Endodermal cell (in vitro differentiated cells): ENCODE results near the gene DGKH. TPM values are rescaled to one million over a fixed set of nuclear protein-coding genes. Genes with fewer than 3 reads are reported as not detected.
"Not testable (repeated sequence)": the region's sequence is repeated elsewhere in the genome, so short reads cannot be mapped to it uniquely, and the experiment has no call there.

ENCODE experiments used
- DNase-seq: peaks from one replicate; pipeline ENCODE4 v3.0.0-alpha.2; 2017
- H3K27ac ChIP-seq: 2 replicates; pipeline ENCODE4 v1.5.1; 2013; ENCODE audit warnings: mild to moderate bottlenecking, low read depth, low read length, moderate library complexity
- H3K27me3 ChIP-seq: 2 replicates; pipeline ENCODE4 v1.6.1; 2013; ENCODE audit warnings: mild to moderate bottlenecking, low read length, moderate library complexity; ENCODE audit not compliant: insufficient read depth, control insufficient read depth, poor library complexity, severe bottlenecking
- H3K36me3 ChIP-seq: 2 replicates; pipeline ENCODE4 v1.7.0; 2013; ENCODE audit warnings: mild to moderate bottlenecking, low read length, moderate library complexity; ENCODE audit not compliant: control insufficient read depth, insufficient read depth
- H3K4me1 ChIP-seq: one replicate; pipeline ENCODE4 v1.7.0; 2013; ENCODE audit warnings: low read length; ENCODE audit not compliant: control insufficient read depth, insufficient read depth
- H3K4me3 ChIP-seq: 2 replicates; pipeline ENCODE4 v1.5.1; 2013; ENCODE audit warnings: mild to moderate bottlenecking, low read length, moderate library complexity
- H3K9ac ChIP-seq: 2 replicates; pipeline ENCODE4 v1.6.1; 2013; ENCODE audit warnings: mild to moderate bottlenecking, low read length, moderate library complexity; ENCODE audit not compliant: poor library complexity, severe bottlenecking; ENCODE audit errors: extremely low read depth
- H3K9me3 ChIP-seq: 2 replicates; pipeline ENCODE4 v1.6.1; 2013; ENCODE audit warnings: mild to moderate bottlenecking, low read length, moderate library complexity; ENCODE audit not compliant: control insufficient read depth
- H3K27ac Mint-ChIP-seq: 2 replicates; pipeline ENCODE4 v1.8.0; 2020; ENCODE audit warnings: mixed read lengths
- H3K27me3 Mint-ChIP-seq: 2 replicates; pipeline ENCODE4 v1.8.0; 2021; ENCODE audit warnings: mild to moderate bottlenecking, mixed read lengths; ENCODE audit not compliant: insufficient read depth
- H3K36me3 Mint-ChIP-seq: 2 replicates; pipeline ENCODE4 v1.8.0; 2020; ENCODE audit warnings: low read depth, mixed read lengths
- H3K4me1 Mint-ChIP-seq: 2 replicates; pipeline ENCODE4 v1.8.0; 2020; ENCODE audit warnings: mixed read lengths
- H3K4me3 Mint-ChIP-seq: 2 replicates; pipeline ENCODE4 v1.8.0; 2020; ENCODE audit warnings: mild to moderate bottlenecking, moderate library complexity, mixed read lengths
- H3K9me3 Mint-ChIP-seq: 2 replicates; pipeline ENCODE4 v1.8.0; 2020; ENCODE audit warnings: mild to moderate bottlenecking, mixed read lengths
- CTCF ChIP-seq: fragments of 200-600 bp; sonication (generic); conservative IDR thresholded peaks from 2 replicates; pipeline ENCODE4 v1.5.0; 2021; ENCODE audit warnings: antibody characterized with exemption, mild to moderate bottlenecking
- whole genome bisulfite sequencing, 2 experiments: methylation state at CpG; one replicate each; pipeline versions ENCODE4 v1.1.5 to v1.1.7; 2013; ENCODE audit warnings: missing lambda C conversion rate in 2 of 2, mixed read lengths in 1 of 2; ENCODE audit not compliant: insufficient coverage in 1 of 2, insufficient read length in 1 of 2; 5-methylcytosine and 5-hydroxymethylcytosine counted together
- total RNA-seq, 2 donors: library from RNA; stranded (reverse); fragmentation: NEBNext Ultra II Directional in 1 of 2; extraction: Animal tissue kit (Norgen Biotek cat#: 25700) in 1 of 2; gene quantifications; 2 replicates in 1 of 2; 3 replicates in 1 of 2; pipeline ENCODE4 v1.2.1, GENCODE V29; 2021

Gene DGKH
- total RNA-seq, 2 donors from 2014 or later, result 7.1 to 11.5 TPM

DNA sequence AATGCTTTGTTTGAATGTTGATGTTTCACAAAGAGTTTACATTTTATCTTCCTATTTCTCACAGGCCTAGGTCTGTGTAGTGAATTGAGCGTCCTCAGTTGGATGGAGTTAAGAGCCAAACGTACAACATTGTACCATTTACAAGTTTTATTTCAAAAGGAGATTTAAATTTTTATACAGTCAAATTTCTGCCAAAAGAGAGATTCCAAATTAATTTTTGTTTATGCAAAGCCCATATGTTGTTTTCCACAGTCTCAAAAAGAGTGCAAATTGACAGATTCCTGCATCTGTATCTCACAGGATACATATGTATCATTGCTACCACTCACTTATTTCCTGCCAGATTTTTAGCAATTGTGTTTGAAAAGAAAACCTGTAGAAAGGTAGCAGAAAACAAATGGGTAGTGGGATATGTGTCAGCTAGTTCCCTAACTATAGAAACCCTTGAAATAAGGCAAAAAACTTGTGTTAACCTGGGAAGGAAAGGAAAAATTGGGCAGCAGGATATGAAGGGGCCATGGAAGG lies 46.1 kb downstream of the DGKH start:
- Histone ChIP-seq H3K27ac (no peak overlapping the region), H3K27me3 (no peaks in the 10 kb centered on the region), H3K4me1 (no peaks in the 10 kb centered on the region), H3K9ac (no peak overlapping the region), H3K36me3 (no peaks in the 10 kb centered on the region), H3K4me3 (no peak overlapping the region), H3K9me3 (no peaks in the 10 kb centered on the region)
- 100% methylated on average over 1 of the region's 2 CpGs; no CpG with 5 or more reads in 1 of the 2 experiments for WGBS, 2 experiments
- TF ChIP-seq CTCF, result no peak
- Mint-ChIP-seq H3K27me3 (no peaks in the 10 kb centered on the region), H3K4me1 (no peaks in the 10 kb centered on the region), H3K9me3 (no peaks in the 10 kb centered on the region), H3K36me3 (no peaks in the 10 kb centered on the region), H3K27ac (no peak overlapping the region), H3K4me3 (no peak overlapping the region)
- no peak for DNase-seq

GRCh38 chr13:42096222-42096621 lies 47.8 kb downstream of the DGKH start:
- not testable (repeated sequence) for H3K27me3 ChIP-seq, H3K36me3 ChIP-seq, H3K9ac ChIP-seq, DNase-seq, H3K27ac ChIP-seq, H3K36me3 Mint-ChIP-seq, H3K4me3 ChIP-seq, H3K4me1 Mint-ChIP-seq, H3K9me3 ChIP-seq, H3K27ac Mint-ChIP-seq, H3K9me3 Mint-ChIP-seq, H3K4me1 ChIP-seq, H3K27me3 Mint-ChIP-seq, H3K4me3 Mint-ChIP-seq
- 95 to 100% methylated on average over 1 to 2 of the region's 2 CpGs for WGBS, 2 experiments

DNA sequence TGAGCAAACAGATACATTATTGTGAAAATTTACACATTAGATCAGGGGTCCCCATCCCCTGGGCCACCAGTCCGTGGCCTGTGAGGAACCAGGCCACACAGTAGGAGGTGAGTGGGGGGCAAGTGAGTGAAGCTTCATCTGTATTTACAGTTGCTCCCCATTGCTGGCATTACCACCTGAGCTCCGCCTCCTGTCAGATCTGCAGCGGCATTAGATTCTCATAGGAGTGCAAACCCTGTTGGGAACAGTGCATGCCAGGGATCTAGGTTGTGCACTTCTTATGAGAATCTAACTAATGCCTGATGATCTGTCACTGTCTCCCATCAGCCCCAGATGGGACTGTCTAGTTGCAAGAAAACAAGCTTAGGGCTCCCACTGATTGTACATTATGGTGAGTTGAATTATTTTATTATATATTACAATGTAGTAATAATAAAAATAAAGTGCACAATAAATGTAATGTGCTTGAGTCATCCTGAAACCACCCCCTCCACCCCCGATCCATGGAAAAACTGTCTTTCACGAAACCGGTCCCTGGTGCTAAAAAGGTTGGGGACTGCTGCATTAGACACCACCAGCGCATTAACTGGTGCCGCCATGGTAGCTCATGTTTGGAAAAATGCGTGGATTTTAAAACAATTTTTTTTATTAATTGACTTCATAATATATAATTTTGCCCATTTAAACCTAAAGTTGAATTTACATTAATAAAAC lies 51.7 kb downstream of the DGKH start:
- no peaks in the 10 kb centered on the region for H3K27me3 Mint-ChIP-seq
- no peak overlapping the region for H3K4me3 ChIP-seq
- H3K4me3 Mint-ChIP-seq, result no peak overlapping the region
- TF ChIP-seq CTCF, result no peak
- WGBS, 2 experiments, result 86 to 100% methylated on average over 2 to 8 of the region's 9 CpGs
- H3K36me3 ChIP-seq, result no peaks in the 10 kb centered on the region
- H3K27ac Mint-ChIP-seq, result no peak overlapping the region
- no peak for DNase-seq
- H3K9me3 Mint-ChIP-seq, result peaks cover 1% of the 10 kb centered on the region
- no peak overlapping the region for H3K9ac ChIP-seq
- H3K27ac ChIP-seq, result no peak overlapping the region
- H3K36me3 Mint-ChIP-seq, result no peaks in the 10 kb centered on the region
- H3K4me1 Mint-ChIP-seq, result peaks cover 6% of the 10 kb centered on the region
- no peaks in the 10 kb centered on the region for H3K4me1 ChIP-seq
- peaks cover 5% of the 10 kb centered on the region for H3K9me3 ChIP-seq
- H3K27me3 ChIP-seq, result no peaks in the 10 kb centered on the region
